ENCODE data around the gene ZNF287. TPM values are rescaled to one million over a fixed set of nuclear protein-coding genes. Genes with fewer than 3 reads are reported as not detected.
"Not testable (repeated sequence)": the region's sequence is repeated elsewhere in the genome, so short reads cannot be mapped to it uniquely, and the experiment has no call there.

The ZNF287 gene
- total RNA-seq, 2 donors from 2014 or later: 7.3 to 9.2 TPM

DNA sequence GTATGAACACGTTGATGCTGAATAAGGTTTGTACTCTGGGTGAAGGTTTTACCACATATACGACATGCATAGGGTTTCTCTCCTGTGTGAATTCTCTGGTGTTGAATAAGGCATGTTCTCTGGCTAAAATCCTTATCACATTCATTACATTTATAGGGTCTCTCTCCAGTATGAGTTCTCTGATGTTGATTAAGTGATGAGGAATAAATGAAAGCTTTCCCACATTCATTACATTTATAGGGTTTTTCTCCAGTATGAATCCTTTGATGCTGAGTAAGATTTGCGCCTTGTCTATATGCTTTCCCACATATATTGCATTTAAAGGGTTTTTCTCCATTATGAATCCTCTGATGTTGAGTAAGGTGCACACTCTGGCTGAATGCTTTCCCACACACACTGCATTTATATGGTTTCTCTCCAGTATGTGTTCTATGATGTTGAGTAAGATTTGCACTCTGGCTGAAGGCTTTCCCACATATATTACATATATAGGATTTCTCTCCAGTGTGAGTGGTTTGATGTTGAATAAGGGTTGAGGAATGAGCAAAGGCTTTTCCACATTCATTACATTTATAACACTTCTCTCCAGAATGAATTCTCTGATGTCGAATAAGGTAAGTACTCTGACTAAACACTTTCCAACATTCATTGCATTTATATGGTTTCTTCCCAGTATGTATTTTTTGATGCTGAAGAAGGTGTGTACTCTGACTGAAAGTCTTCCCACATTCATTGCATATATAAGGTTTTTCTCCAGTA, 16.9 kb downstream of the ZNF287 start:
- Mint-ChIP-seq H3K27ac (no peak overlapping the region), H3K4me3 (no peak overlapping the region), H3K4me1 (ENCODE audit: low read depth) (no peaks in the 10 kb centered on the region), H3K27me3 (ENCODE audit: low read depth) (no peaks in the 10 kb centered on the region), H3K36me3 (ENCODE audit: insufficient read depth in 2 of 2) (peaks cover 42 to 67% of the 10 kb centered on the region in 2 donors), H3K9me3 (peaks cover 21 to 36% of the 10 kb centered on the region in 2 donors)
- ATAC-seq (replicated peaks in 1 of 2): no peak
- no peak for DNase-seq

DNA sequence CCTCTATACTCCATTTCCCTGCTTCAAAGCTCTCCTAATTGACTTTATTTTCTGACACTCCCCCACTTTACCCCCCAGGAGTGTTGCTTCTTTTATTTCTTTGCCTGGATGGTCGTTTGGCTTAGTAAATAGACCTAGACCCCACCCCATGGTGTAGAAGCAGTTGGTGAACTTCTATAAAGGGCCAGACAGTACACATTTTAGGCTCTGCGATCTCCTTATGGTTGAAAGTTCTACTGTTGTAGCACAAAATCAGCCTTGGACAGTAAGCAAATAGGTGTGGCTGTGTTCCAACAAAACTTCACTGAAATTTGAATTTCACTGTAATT, 31.9 kb downstream of the ZNF287 start:
- ATAC-seq (replicated peaks in 1 of 2): no peak
- Mint-ChIP-seq H3K4me3 (peak overlapping the region; percentile 97 to 98), H3K4me1 (ENCODE audit: low read depth) (peaks cover 16% of the 10 kb centered on the region), H3K27ac (no peak overlapping the region), H3K9me3 (no peaks in the 10 kb centered on the region), H3K36me3 (ENCODE audit: insufficient read depth in 2 of 2) (peaks cover 6 to 7% of the 10 kb centered on the region in 2 donors), H3K27me3 (ENCODE audit: low read depth) (no peaks in the 10 kb centered on the region)
- no peak for DNase-seq

DNA sequence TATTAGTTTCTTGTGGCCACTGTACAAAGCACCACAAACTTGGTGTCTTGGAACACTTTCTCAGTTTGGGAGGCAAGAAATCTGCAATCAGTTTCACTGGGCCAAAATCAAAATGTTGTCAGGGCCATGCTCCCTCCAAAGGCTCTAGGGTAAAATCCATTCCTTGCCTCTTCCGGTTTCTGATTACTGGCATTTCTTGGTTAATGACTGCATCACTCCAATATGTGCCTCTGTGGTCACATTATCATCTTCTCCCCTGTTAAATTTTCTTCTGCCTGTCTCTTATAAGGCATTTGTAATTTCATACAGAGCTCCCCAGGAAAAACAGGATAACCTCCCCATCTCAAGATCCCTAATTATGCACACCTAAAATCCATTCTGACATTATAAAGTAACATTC, 34.8 kb downstream of the ZNF287 start:
- peaks cover 7% of the 10 kb centered on the region for H3K27me3 Mint-ChIP-seq (ENCODE audit: low read depth)
- DNase-seq (no peak), ATAC-seq (replicated peaks in 1 of 2) (no peak)
- H3K36me3 Mint-ChIP-seq (ENCODE audit: insufficient read depth in 2 of 2): peaks cover 4 to 6% of the 10 kb centered on the region in 2 donors
- no peak overlapping the region for H3K27ac Mint-ChIP-seq
- H3K9me3 Mint-ChIP-seq: no peaks in the 10 kb centered on the region
- no peak overlapping the region for H3K4me3 Mint-ChIP-seq
- peaks cover 16% of the 10 kb centered on the region for H3K4me1 Mint-ChIP-seq (ENCODE audit: low read depth)

DNA sequence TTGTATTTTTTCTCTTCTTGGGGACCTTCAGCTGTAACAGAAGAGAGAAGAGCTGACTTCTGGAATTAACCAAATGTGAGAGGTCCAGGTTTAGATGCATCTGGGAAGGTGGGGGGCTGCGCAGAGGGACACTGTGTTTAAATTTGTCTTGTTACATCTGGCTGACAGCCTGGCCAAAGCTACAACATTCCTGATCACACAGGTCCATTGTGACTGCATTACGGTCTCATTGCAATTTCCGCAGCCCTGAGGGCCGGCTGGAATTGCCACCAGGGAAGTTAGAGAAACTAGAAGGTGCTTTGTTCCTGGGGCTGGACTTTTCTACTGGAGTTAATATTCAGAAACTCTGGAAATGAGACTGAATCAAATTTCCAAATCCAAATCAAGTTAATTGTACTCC, 39.1 kb downstream of the ZNF287 start:
- no peak overlapping the region for H3K4me3 Mint-ChIP-seq
- no peaks in the 10 kb centered on the region for H3K9me3 Mint-ChIP-seq
- no peak for DNase-seq
- H3K4me1 Mint-ChIP-seq (ENCODE audit: low read depth): peaks cover 2% of the 10 kb centered on the region
- no peak for ATAC-seq (replicated peaks in 1 of 2)
- H3K27ac Mint-ChIP-seq: no peak overlapping the region
- H3K36me3 Mint-ChIP-seq (ENCODE audit: insufficient read depth in 2 of 2): no peaks in the 10 kb centered on the region
- H3K27me3 Mint-ChIP-seq (ENCODE audit: low read depth): peaks cover 16% of the 10 kb centered on the region

DNA sequence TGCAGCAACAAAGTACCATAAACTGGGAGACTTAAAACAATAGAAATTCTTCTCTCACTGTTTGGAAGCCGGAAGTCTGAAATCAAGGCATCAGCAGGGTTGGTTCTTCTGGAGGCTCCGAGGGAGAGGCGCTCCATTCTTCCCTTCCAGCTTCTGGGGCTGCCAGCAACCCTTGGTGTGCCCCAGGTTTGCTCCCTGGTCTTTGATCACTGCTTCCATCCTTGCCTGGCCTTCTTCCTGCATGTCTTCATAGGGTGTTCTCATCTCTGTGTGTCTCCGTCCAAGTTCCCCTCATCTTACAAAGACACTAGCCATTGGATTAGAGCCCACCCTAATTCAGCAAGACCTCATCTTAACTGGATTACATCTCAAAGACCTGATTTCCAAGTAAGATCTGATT, 41.7 kb downstream of the ZNF287 start:
- Mint-ChIP-seq H3K4me1 (ENCODE audit: low read depth) (peaks cover 4% of the 10 kb centered on the region), H3K27me3 (ENCODE audit: low read depth) (peaks cover 16% of the 10 kb centered on the region), H3K9me3 (no peaks in the 10 kb centered on the region), H3K27ac (no peak overlapping the region), H3K4me3 (no peak overlapping the region), H3K36me3 (ENCODE audit: insufficient read depth in 2 of 2) (no peaks in the 10 kb centered on the region)
- DNase-seq: no peak
- no peak for ATAC-seq (replicated peaks in 1 of 2)

DNA sequence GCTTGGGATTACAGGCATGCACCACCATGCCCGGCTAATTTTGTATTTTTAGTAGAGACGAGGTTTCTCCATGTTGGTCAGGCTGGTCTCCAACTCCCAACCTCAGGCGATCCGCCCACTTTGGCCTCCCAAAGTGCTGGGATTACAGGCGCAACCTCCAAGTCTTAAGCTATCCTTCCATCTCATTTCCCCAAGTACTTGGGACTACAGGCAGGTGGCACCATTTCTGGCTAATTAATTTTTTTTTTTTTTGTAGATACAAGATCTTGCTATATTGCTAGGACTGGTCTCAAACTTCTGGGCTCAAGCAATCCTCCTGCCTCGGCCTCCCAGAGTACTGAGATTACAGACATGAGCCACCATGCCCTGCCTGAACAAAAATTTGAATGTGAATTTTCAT, 43.4 kb downstream of the ZNF287 start:
- not testable (repeated sequence) for H3K36me3 Mint-ChIP-seq (ENCODE audit: insufficient read depth in 2 of 2); DNase-seq; H3K9me3 Mint-ChIP-seq; H3K27ac Mint-ChIP-seq; H3K4me3 Mint-ChIP-seq; ATAC-seq (replicated peaks in 1 of 2)
- Mint-ChIP-seq H3K27me3 (ENCODE audit: low read depth) (peaks cover 18% of the 10 kb centered on the region), H3K4me1 (ENCODE audit: low read depth) (peaks cover 13% of the 10 kb centered on the region)

DNA sequence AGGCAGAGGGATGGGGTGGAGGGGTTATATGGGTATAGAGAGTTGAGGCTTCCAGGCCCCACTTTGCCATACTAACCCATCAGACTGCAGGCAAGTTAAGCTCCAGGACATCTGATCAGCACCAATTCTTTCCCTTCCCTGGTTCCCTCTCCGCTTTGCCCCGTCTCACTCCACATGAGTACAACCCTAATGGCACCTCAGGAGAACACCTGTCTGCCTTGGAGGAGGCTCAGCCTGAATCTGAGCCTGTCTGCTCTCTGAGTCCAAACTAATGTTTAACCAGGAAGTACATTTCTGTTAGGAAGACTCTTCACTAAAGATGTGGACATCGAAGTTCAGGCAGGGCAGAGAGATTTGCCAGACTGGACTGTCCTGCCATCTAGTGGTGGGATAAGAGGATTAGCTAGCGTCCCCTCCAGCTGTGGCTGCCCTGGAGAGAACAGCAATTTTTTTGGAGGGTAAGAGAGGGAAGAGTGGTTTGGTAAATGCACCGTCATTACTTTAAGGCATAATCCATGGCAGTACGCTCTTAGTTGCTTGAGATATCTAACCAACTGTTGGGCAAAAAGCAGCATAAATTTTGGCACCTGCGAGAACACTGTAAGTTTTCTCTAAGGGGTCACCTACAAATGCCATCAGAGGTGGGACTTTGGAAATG, 47.8 kb downstream of the ZNF287 start:
- ATAC-seq (replicated peaks in 1 of 2): peak; percentile 94 to 96
- peaks cover 13% of the 10 kb centered on the region for H3K4me1 Mint-ChIP-seq (ENCODE audit: low read depth)
- H3K27me3 Mint-ChIP-seq (ENCODE audit: low read depth): peaks cover 39% of the 10 kb centered on the region
- H3K36me3 Mint-ChIP-seq (ENCODE audit: insufficient read depth in 2 of 2): no peaks in the 10 kb centered on the region
- H3K27ac Mint-ChIP-seq: no peak overlapping the region
- H3K9me3 Mint-ChIP-seq: no peaks in the 10 kb centered on the region
- no peak overlapping the region for H3K4me3 Mint-ChIP-seq
- peak; percentile 63 to 69 for DNase-seq

DNA sequence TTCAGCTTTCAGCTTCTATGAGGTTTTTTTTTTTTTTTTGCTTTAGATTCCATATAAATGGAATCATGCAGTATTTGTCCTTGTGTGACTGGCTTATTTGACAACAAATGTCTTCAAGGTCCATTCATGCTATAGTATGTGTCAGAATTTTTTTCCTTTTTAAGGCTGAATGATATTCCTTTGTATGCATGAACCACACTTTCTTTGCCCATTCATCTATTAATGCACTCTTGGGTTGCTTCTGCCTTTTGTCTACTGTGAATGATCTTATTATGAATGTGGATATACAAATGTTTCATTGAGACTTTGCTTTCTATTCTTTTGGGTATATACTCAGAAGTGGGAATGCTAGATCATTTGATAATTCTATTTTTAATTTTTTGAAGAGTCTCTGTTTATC, 50.0 kb downstream of the ZNF287 start:
- Mint-ChIP-seq H3K9me3 (no peaks in the 10 kb centered on the region), H3K27me3 (ENCODE audit: low read depth) (peaks cover 49% of the 10 kb centered on the region), H3K4me3 (no peak overlapping the region), H3K4me1 (ENCODE audit: low read depth) (peaks cover 9% of the 10 kb centered on the region), H3K27ac (no peak overlapping the region), H3K36me3 (ENCODE audit: insufficient read depth in 2 of 2) (no peaks in the 10 kb centered on the region)
- DNase-seq: no peak
- no peak for ATAC-seq (replicated peaks in 1 of 2)

DNA sequence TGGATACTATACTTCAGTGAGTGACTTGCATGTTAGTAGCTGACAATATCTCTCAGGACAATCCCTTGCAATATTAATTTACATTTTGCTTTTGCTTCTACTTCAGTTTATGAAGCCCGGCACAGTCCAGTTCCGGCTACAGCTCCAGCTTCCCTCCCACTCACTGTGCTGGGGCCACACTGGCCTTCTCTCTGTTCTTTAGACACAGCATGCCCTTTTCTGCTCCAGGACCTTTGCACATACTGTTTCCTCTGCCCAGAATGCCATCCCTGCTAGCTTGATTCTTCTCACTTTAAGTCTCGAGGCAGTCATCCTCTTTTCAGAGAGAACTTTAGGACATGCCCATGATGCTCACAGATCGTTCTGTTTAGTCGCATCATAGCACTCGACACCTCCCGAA, 51.5 kb downstream of the ZNF287 start:
- H3K4me1 Mint-ChIP-seq (ENCODE audit: low read depth): peaks cover 9% of the 10 kb centered on the region
- no peaks in the 10 kb centered on the region for H3K36me3 Mint-ChIP-seq (ENCODE audit: insufficient read depth in 2 of 2)
- DNase-seq (no peak), ATAC-seq (replicated peaks in 1 of 2) (no peak)
- no peaks in the 10 kb centered on the region for H3K9me3 Mint-ChIP-seq
- H3K27ac Mint-ChIP-seq: no peak overlapping the region
- peaks cover 49% of the 10 kb centered on the region for H3K27me3 Mint-ChIP-seq (ENCODE audit: low read depth)
- H3K4me3 Mint-ChIP-seq: no peak overlapping the region

DNA sequence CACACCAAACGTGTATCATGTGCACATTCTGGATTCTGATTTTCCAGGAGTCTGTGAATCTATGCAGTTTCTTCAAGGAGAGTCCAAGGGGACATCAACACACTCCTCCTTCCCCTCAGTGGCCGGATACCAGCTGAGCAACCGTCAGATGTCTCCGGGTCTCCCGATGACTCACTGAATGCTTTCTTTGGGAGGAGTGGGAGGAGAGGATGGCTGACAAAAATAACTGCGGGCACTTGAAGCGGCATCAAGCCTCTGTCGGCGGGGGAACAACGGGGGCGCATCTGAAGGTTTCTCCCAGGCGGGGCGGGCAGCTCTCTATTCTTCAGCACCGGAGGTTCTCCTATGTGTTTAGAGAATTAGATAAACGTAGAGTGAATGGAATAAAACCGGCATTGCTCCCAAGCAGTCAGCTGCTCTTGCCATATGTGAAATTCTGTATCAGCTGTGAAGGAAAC, 52.4 kb downstream of the ZNF287 start:
- H3K4me3 Mint-ChIP-seq: no peak overlapping the region
- peaks cover 49% of the 10 kb centered on the region for H3K27me3 Mint-ChIP-seq (ENCODE audit: low read depth)
- DNase-seq: no peak
- H3K4me1 Mint-ChIP-seq (ENCODE audit: low read depth): peaks cover 16% of the 10 kb centered on the region
- no peaks in the 10 kb centered on the region for H3K36me3 Mint-ChIP-seq (ENCODE audit: insufficient read depth in 2 of 2)
- H3K9me3 Mint-ChIP-seq: no peaks in the 10 kb centered on the region
- no peak for ATAC-seq (replicated peaks in 1 of 2)
- H3K27ac Mint-ChIP-seq: no peak overlapping the region

DNA sequence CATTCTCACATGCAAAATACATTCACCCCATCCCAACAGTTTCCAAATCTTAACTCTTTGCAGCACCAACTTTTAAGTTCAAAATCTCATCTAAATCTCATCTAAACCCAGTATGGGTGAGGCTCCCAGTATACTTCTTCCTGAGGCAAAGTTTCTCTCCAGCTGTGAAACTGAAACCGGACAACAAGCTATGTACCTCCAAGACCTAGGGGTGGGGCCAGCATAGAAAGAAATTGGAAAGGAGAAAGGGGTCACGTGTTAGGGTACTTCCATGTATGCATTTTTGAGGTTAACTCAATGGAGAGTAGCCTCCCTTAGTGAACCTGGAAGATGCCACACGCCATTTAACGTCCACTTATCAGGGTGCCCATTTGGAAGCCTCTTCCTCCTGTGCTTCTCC, 53.1 kb downstream of the ZNF287 start:
- peaks cover 10% of the 10 kb centered on the region for H3K4me1 Mint-ChIP-seq (ENCODE audit: low read depth)
- DNase-seq: no peak
- H3K36me3 Mint-ChIP-seq (ENCODE audit: insufficient read depth in 2 of 2): no peaks in the 10 kb centered on the region
- no peaks in the 10 kb centered on the region for H3K9me3 Mint-ChIP-seq
- no peak overlapping the region for H3K27ac Mint-ChIP-seq
- H3K4me3 Mint-ChIP-seq: no peak overlapping the region
- peaks cover 49% of the 10 kb centered on the region for H3K27me3 Mint-ChIP-seq (ENCODE audit: low read depth)
- ATAC-seq (replicated peaks in 1 of 2): no peak

DNA sequence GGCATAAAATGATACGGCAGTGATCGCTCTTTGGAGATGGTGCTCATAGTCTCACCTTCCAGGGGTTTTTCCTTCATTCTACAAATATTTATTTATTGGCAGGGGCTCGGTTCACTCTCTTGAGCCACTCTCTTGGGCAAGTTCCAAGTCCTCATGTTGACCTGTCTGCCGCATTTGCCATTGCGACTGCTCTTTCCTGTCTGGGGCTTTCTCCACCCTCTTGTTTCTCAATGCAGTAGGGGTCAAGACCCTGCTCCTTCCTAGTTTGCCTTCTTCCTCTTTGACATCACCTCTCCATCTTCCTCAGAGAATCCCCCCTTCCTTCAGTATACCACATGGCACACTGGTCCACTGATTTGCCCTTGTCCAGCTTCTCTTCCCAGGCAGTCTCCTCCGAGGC, 55.1 kb downstream of the ZNF287 start:
- peaks cover 33% of the 10 kb centered on the region for H3K27me3 Mint-ChIP-seq (ENCODE audit: low read depth)
- H3K4me1 Mint-ChIP-seq (ENCODE audit: low read depth): peaks cover 7% of the 10 kb centered on the region
- no peak for DNase-seq
- H3K9me3 Mint-ChIP-seq: no peaks in the 10 kb centered on the region
- H3K27ac Mint-ChIP-seq: no peak overlapping the region
- H3K36me3 Mint-ChIP-seq (ENCODE audit: insufficient read depth in 2 of 2): no peaks in the 10 kb centered on the region
- no peak for ATAC-seq (replicated peaks in 1 of 2)
- H3K4me3 Mint-ChIP-seq: no peak overlapping the region

DNA sequence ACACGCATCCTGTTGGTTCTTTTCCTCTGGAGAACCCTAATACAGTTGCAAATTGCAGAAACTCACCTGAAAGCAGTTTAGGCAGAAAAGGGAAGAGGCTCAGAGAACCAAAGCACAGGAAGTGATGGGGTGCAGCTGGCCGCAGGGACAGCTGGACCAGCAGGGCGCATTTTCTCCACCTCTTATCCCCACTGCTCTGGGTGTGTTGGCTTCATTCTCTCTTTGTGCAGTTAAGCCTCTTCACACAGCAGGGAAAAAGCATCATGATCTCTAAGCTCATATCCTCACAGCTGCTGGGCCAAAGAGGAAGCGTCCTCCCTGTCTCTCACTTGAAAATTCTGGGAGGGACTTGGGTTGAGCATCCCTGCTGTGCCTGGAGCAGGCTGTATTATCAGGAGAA, 57.0 kb downstream of the ZNF287 start:
- Mint-ChIP-seq H3K4me1 (ENCODE audit: low read depth) (peaks cover 7% of the 10 kb centered on the region), H3K27ac (no peak overlapping the region), H3K4me3 (no peak overlapping the region), H3K36me3 (ENCODE audit: insufficient read depth in 2 of 2) (no peaks in the 10 kb centered on the region), H3K27me3 (ENCODE audit: low read depth) (peaks cover 18% of the 10 kb centered on the region), H3K9me3 (no peaks in the 10 kb centered on the region)
- no peak for ATAC-seq (replicated peaks in 1 of 2)
- DNase-seq: no peak

DNA sequence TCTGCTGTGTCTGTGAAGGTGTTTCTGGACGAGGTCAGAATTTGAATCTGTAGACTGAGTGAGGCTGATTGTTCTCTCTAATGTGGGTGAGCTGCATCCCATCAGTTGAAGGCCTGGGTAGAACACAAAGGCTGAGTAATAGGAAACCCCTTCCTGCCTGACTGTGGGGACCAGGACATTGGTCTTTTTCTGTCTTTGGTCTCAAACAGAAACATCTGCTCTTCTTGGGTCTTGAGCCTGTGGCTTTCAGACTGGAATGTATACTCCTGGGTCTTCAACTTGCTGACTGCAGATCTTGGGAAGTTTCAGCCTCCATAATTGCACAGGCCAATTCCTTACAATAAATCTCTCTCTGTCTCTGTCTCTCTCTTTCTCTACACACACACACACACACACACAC, 57.4 kb downstream of the ZNF287 start:
- H3K4me3 Mint-ChIP-seq: no peak overlapping the region
- peaks cover 14% of the 10 kb centered on the region for H3K27me3 Mint-ChIP-seq (ENCODE audit: low read depth)

More for the DNA sequence above, 57.4 kb downstream of the ZNF287 start:
- Mint-ChIP-seq H3K9me3 (no peaks in the 10 kb centered on the region), H3K36me3 (ENCODE audit: insufficient read depth in 2 of 2) (no peaks in the 10 kb centered on the region), H3K4me1 (ENCODE audit: low read depth) (peaks cover 7% of the 10 kb centered on the region), H3K27ac (no peak overlapping the region)
- no peak for ATAC-seq (replicated peaks in 1 of 2)
- no peak for DNase-seq
